ENCODE measurements around the gene ZNF25. TPM values are rescaled to one million over a fixed set of nuclear protein-coding genes. Genes with fewer than 3 reads are reported as not detected.

Gene ZNF25
- total RNA-seq: 6.8 and 7.0 TPM in 2 replicates

GRCh38 chr10:37976091-37976879 is at the start of gene ZNF25:
ZNF25 (minus strand) TSS chr10:37976647; CDS start chr10:37971722, 4,925 bp downstream.

DNA sequence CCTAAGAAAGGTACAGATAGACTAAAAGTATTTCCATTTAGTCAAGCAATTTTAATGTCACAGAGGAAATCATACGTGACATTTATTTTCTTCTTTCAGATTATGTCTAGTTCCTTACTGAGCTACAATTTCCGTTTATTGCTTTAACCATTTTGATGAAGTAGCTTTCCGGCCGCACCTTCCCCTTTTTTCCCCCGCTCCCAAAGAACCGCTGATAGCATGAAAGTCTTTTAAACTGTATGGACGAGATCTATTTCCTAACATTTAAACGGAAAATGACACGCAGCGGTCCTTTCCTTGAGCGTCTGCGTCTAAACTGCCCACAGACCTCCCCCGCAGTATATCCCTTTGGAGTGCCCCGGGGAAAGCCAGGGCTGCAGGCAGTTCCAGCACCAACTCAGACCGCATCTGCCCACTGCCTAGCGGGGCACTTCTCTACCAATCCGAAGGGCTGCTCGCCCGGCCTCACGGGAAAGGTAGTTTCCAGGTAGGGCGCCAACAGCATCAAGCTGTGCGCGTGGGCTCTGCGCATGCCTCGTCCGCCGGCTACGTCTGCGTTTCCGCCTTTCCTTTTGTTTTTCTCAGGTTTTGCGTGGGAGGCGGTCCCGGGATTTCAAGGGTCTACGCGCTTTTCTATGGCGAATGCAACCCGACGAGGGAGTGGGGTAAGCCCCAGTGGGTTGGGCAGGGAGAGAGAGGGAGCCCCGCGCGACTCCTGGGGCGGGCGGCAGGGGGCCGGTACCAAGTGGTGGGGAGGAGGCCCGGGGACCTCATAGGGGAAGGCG is 33.9 kb upstream of the ZNF25 start, which contains the start of gene ZNF33A:
Gene ZNF33A, plus strand, starts transcription at position 557 of the 785 bp plus-strand sequence. CDS start 1,667 bp downstream, outside the sequence.

Small RNA genes within 50 kb of the gene (small RNA-seq; reads per million reads assigned to genes)
- not detected for gene RF00019

Other genes starting within 250 kb of the ZNF25 start
- gene ZNF248, start 119.0 kb downstream of the ZNF25 start, total RNA-seq: 4.7 and 7.0 TPM in 2 replicates
- gene ZNF33A, start 34.0 kb upstream of the ZNF25 start, total RNA-seq: 6.1 and 7.0 TPM in 2 replicates
- 9.6 and 11.7 TPM in 2 replicates for gene ZNF37A, start 117.7 kb upstream of the ZNF25 start, total RNA-seq

Data from subcutaneous preadipocyte (primary cell).